ENCODE measurements around the gene IMPG1.

GRCh38 chr6:75947935-75948334 is 124.5 kb downstream of the IMPG1 start:
- TF ChIP-seq CTCF (IDR thresholded peaks at IDR 0.05) (no peak), EZH2 (IDR thresholded peaks at IDR 0.05; ENCODE audit: borderline replicate concordance, insufficient read depth, low read depth, low read length, poor library complexity, severe bottlenecking) (no peak)
